SW480 (cell line): Measurements from ENCODE around the gene ZNF746.
"Not testable (repeated sequence)": the region's sequence is repeated elsewhere in the genome, so short reads cannot be mapped to it uniquely, and the experiment has no call there.

ENCODE experiments used
- DNase-seq: peaks from one replicate; pipeline ENCODE4 v3.0.0-alpha.2; 2016; ENCODE audit warnings: low spot score

Gene ZNF746

GRCh38 chr7:149459540-149460452, 37.8 kb downstream of the ZNF746 start:
- no peak for DNase-seq

GRCh38 chr7:149459201-149459539, 38.4 kb downstream of the ZNF746 start:
- DNase-seq, result no peak

- no peak for DNase-seq
Observed at GRCh38 chr7:149458235-149458634, 39.4 kb downstream of the ZNF746 start.

GRCh38 chr7:149457766-149458165, 39.8 kb downstream of the ZNF746 start:
- no peak for DNase-seq

GRCh38 chr7:149456506-149457421, 40.8 kb downstream of the ZNF746 start:
- no peak for DNase-seq

GRCh38 chr7:149455175-149455950, 42.2 kb downstream of the ZNF746 start:
- DNase-seq, result no peak

GRCh38 chr7:149454750-149455149, 42.9 kb downstream of the ZNF746 start:
- DNase-seq, result no peak

GRCh38 chr7:149454006-149454405, 43.6 kb downstream of the ZNF746 start:
- DNase-seq, result no peak

- DNase-seq, result no peak
Observed at GRCh38 chr7:149450821-149451220, 46.8 kb downstream of the ZNF746 start.

GRCh38 chr7:149449897-149450296, 47.7 kb downstream of the ZNF746 start:
- no peak for DNase-seq

- DNase-seq, result no peak
Observed at GRCh38 chr7:149448961-149449360, 48.6 kb downstream of the ZNF746 start.

GRCh38 chr7:149446026-149446425, 51.6 kb downstream of the ZNF746 start:
- not testable (repeated sequence) for DNase-seq

- no peak for DNase-seq
Observed at GRCh38 chr7:149444287-149444686, 53.3 kb downstream of the ZNF746 start.

GRCh38 chr7:149443523-149443922, 54.1 kb downstream of the ZNF746 start:
- DNase-seq, result no peak

- DNase-seq, result no peak
Observed at GRCh38 chr7:149442924-149443323, 54.7 kb downstream of the ZNF746 start.

GRCh38 chr7:149440222-149440621, 57.4 kb downstream of the ZNF746 start:
- no peak for DNase-seq

GRCh38 chr7:149436358-149436757, 61.3 kb downstream of the ZNF746 start:
- no peak for DNase-seq

- no peak for DNase-seq
Observed at GRCh38 chr7:149433124-149433523, 64.5 kb downstream of the ZNF746 start.

GRCh38 chr7:149432121-149432691, 65.4 kb downstream of the ZNF746 start:
- no peak for DNase-seq

GRCh38 chr7:149431486-149432120, 66.0 kb downstream of the ZNF746 start:
- DNase-seq, result no peak

GRCh38 chr7:149430192-149430591, 67.4 kb downstream of the ZNF746 start:
- DNase-seq, result no peak
